ENCODE results near the gene ZNF560.
A peak's percentile ranks its signal among the peaks of the same experiment; 100 is the strongest.
"Not testable (repeated sequence)": the region's sequence is repeated elsewhere in the genome, so short reads cannot be mapped to it uniquely, and the experiment has no call there.

ZNF560 gene

GRCh38 chr19:9498183-9498902, at the start of gene ZNF560:
Gene ZNF560 (minus strand): TSS chr19:9498616. CDS start chr19:9475313, 23,303 bp downstream.
- peak in 1 of 2 donors; percentile 6 for DNase-seq (ENCODE audit: low read depth in 2 of 2)

- no peak for DNase-seq (ENCODE audit: low read depth in 2 of 2)
These were observed 49.5 kb upstream of the ZNF560 start for GRCh38 chr19:9547870-9548269.

DNA sequence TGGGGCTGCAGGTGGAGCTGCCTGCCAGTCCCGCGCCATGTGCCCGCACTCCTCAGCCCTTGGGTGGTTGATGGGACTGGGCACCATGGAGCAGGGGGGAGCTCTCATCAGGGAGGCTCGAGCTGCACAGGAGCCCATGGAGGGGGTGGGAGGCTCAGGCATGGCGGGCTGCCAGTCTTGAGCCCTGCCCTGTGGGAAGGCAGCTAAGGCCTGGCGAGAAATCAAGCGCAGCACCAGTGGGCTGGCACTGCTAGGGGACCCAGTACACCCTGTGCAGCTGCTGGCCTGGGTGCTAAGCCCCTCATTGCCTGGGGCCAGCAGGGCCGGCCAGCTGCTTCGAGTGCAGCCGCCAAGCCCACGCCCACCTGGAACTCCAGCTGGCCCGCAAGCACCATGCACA, 42.9 kb upstream of the ZNF560 start:
- not testable (repeated sequence) for DNase-seq (ENCODE audit: low read depth in 2 of 2)

DNA sequence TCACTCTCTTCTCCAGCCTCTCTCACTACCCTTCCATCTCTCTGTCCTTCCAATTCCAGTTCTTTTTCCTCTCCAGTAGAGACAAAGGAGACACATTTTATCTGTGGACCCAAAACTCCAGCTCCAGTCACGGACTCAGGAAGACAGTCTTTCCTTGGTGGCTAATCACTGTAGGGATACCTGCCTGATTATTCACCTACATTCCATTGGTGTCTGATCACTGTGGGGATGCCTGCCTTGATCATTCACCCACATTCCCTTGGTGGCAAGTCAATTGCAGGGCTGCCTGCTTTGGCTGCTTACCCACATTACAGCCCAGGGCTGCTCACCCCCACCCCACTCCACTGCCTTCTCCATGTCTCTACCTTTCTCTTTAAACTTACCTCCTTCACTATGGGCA, 41.5 kb upstream of the ZNF560 start:
- not testable (repeated sequence) for DNase-seq (ENCODE audit: low read depth in 2 of 2)

DNA sequence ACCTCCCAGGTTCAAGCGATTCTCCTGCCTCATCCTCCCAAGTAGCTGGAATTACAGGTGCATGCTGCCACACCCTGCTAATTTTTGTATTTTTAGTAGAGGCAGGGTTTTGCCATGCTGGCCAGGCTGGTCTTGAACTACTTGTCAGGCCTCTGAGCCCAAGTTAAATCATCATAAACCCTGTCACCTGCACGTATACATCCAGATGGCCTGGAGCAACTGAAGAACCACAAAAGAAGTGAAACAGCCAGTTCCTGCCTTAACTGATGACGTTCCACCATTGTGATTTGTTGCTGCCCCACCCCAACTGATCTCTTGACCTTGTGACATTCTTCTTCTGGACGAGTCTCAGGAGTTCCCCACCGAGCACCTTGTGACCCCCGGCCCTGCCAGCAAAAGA, 40.8 kb upstream of the ZNF560 start:
- not testable (repeated sequence) for DNase-seq (ENCODE audit: low read depth in 2 of 2)

GRCh38 chr19:9538183-9539058, 40.0 kb upstream of the ZNF560 start, which contains the start of gene ZNF426:
Gene ZNF426 (minus strand): TSS chr19:9538645. CDS start chr19:9536232, 2,413 bp downstream.
- peak; percentile 82 for DNase-seq (ENCODE audit: low read depth in 2 of 2)

- DNase-seq (ENCODE audit: low read depth in 2 of 2): no peak
These were observed 37.5 kb upstream of the ZNF560 start for GRCh38 chr19:9535934-9536333.

DNA sequence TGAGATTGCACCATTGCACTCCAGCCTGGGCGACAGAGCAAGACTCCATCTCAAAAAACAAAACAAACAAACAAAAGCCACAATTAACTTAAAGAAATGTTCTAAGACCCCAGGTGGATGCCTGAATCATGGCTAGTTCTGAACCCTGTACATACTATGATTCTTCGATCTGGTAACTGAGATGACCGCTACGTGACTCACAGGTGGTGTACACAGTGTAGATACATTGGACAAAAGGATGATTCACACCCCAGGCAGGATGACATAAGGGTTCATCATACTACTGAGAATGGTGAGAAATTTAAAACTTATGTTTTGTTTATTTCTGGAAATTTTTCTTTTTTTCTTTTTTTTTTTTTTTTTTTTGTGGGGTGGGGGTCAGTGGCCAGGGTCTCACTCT, 33.5 kb upstream of the ZNF560 start:
- DNase-seq (ENCODE audit: low read depth in 2 of 2): no peak

- no peak for DNase-seq (ENCODE audit: low read depth in 2 of 2)
These were observed 30.4 kb upstream of the ZNF560 start for GRCh38 chr19:9528757-9529336.

DNA sequence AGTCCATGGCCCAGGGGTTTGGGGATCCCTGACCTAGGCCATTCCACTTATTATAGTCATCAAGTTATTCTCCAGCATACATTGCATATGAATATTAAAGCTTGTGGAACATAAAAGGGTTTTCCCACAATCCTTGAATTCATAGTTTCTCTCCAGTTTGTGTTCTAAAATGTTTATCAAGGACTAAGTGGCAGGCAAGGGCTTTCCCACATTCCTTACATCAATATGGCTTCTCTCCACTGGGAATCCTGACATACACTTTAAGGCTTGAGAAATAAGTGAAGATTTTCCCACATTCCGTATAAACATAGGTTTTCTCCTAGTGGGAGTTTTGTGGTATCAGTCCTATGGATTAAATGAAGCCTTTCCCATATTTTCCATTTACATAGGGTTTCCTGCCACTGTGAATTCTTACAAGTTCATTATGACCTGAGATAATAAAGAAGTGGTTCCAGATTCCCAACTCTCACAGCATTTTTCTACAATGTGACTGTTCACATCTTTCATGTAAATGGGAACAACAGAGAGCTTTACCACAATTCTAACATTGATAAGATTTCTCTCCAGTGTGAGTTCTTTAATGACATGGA, 25.6 kb upstream of the ZNF560 start:
- DNase-seq (ENCODE audit: low read depth in 2 of 2): no peak

DNA sequence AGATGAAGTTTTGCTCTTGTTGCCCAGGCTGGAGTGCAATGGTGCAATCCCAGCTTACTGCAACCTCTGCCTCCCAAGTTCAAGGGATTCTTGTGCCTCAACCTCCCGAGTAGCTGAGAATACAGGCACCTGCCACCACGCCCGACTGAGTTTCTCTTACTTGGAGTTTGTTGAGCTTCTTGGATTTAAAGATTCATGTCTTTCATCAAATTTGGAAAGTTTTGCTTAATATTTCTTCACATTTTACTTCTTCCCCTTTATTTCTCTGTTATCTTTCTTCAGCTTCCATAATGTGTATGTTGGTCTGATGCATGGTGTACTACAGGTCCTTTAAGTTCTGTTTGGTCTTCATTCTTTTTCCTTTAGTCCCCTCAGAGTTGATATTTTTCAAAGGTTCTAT, 8.9 kb upstream of the ZNF560 start:
- no peak for DNase-seq (ENCODE audit: low read depth in 2 of 2)

- no peak for DNase-seq (ENCODE audit: low read depth in 2 of 2)
These were observed 2.4 kb upstream of the ZNF560 start for GRCh38 chr19:9500796-9501195.

DNA sequence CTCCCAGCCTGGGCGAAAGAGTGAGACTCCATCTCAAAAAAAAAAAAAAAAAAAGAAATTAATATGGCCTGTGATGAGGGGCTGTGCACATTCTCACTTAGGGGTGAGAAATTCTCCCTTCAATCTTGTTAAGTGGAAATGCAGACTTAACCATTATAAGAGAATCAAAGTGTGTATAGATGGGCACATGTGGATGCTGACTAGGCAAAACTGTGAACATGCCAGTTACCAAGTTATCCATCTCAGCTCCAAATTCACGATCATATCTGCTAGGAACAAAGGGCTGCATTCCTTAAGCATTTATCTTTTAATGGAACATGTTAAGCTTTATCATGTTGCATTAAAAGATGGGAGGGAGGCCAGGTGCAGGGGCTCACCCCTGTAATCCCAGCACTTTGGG, 4.3 kb downstream of the ZNF560 start:
- DNase-seq (ENCODE audit: low read depth in 2 of 2): no peak

DNA sequence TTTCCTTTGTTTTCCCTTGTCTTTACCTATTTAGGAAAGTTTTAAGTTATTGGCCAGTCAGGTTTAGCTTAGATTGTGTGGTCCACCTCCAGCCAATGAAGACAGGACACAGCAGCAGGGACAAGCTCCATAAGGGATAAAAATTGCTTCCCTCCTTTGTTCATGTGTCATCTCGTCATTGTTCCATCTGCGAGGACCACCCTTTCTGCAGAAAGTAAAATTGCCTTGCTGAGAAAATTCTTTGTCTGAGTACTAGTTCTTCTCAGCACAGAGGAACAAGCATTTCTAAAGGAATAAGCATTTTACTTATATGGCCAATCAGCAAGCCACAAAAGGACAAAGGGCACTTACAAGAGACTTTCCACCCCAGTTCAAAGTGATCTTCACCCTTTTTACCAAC, 11.4 kb downstream of the ZNF560 start:
- DNase-seq (ENCODE audit: low read depth in 2 of 2): no peak

DNA sequence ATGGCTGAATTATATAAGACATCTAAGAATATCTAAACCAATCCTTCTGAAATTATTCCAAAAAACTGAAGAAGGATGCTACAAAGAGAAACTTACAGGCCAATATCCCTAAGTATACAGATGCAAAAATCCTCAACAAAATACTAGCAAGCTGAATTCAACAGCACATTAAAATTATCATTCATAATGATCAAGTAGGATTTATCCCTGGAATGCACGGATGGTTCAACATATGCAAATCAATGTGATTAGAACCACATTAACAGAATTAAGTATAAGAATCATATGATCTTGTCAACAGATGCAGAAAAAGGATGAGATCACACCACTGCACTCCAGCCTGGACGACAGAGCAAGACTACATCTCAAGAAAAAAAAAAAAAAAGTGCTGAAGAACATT, 13.3 kb downstream of the ZNF560 start:
- DNase-seq (ENCODE audit: low read depth in 2 of 2): no peak

DNA sequence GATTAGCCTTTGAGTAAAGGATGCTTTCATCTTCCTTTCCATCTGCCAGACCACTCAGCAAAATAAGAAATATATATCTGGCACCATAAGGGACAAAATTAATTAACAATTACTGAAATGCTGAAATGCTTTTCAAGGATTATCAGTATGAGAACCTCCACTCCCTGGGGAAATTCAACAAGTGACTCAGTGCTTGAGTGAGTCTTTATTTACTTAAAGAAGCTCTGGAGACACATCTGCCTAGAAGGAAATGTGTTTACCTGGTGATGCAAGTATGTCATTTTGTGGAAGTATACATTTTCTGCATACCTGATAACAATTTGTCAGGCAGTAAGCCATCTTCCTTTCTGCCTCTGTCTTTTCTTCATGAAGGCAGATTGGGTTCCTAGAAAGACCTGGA, 23.4 kb downstream of the ZNF560 start:
- DNase-seq (ENCODE audit: low read depth in 2 of 2): no peak

GRCh38 chr19:9467161-9467560, 31.3 kb downstream of the ZNF560 start:
- DNase-seq (ENCODE audit: low read depth in 2 of 2): no peak

GRCh38 chr19:9461938-9462337, 36.5 kb downstream of the ZNF560 start:
- no peak for DNase-seq (ENCODE audit: low read depth in 2 of 2)

GRCh38 chr19:9456018-9456689, 42.3 kb downstream of the ZNF560 start:
- DNase-seq (ENCODE audit: low read depth in 2 of 2): no peak

- DNase-seq (ENCODE audit: low read depth in 2 of 2): no peak
These were observed 44.5 kb downstream of the ZNF560 start for GRCh38 chr19:9453953-9454352.

DNA sequence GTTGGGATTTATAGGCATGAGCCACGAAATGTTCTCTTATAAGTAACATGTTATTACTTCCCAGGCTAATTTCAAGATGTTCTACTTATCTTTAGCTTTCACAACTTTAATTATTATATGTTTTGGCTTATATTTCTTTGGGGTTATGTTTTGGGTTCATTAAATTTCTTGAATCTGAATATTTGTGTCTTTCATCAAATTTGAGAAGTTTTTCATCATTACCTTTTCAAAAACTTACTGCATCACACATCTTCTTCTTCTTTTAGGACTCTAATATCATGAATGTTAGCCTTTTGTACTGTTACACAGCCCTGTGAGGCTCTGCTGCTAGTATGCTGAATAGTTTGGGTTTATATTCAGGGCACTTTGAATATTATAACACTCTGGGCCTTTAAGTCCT, 53.4 kb downstream of the ZNF560 start:
- DNase-seq (ENCODE audit: low read depth in 2 of 2): no peak

GRCh38 chr19:9436358-9436757, 62.1 kb downstream of the ZNF560 start:
- DNase-seq (ENCODE audit: low read depth in 2 of 2): no peak

Measured in stimulated activated CD4-positive, alpha-beta T cell treated with anti-CD3 and anti-CD28 coated beads, Interleukin-4, amount 100 ng/mL, for 48 hours (primary cell).